ENCODE results near the gene DSCAML1.

DSCAML1 gene

DNA sequence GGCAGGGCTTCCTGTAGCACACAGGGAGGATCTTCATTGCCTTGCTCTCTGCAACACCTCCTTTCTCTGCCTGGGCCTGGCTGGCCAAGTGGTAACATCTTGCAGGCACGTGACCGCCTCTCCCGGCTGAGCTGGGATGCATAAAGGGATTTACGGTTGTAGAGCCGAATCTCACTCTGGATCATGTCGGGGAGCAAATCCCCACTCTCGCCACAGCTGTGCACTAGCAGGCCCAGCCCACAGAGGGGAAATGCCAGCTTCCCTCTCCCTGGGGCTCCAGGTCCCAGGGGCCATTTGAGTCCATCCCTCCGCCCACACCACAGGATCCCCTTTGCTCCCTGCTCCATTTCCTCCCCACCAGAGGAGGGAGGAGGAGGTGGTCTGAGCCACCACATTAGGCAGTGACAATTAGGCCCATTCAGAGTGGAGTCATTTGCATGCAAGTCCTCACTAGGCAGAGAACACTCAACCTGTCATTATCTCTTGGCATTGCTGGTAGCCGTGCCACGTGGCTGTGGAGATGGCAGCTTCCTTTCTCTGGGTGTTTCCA lies 196.7 kb downstream of the DSCAML1 start:
- DNase-seq: no peak
- Mint-ChIP-seq H3K36me3 (ENCODE audit: low read depth) (no peaks in the 10 kb centered on the region), H3K9me3 (no peaks in the 10 kb centered on the region), H3K27me3 (ENCODE audit: low read depth, poor library complexity) (peaks cover 42% of the 10 kb centered on the region), H3K4me1 (peaks cover 35% of the 10 kb centered on the region), H3K27ac (no peak overlapping the region), H3K4me3 (no peak overlapping the region)
- TF ChIP-seq, protein P1, sequence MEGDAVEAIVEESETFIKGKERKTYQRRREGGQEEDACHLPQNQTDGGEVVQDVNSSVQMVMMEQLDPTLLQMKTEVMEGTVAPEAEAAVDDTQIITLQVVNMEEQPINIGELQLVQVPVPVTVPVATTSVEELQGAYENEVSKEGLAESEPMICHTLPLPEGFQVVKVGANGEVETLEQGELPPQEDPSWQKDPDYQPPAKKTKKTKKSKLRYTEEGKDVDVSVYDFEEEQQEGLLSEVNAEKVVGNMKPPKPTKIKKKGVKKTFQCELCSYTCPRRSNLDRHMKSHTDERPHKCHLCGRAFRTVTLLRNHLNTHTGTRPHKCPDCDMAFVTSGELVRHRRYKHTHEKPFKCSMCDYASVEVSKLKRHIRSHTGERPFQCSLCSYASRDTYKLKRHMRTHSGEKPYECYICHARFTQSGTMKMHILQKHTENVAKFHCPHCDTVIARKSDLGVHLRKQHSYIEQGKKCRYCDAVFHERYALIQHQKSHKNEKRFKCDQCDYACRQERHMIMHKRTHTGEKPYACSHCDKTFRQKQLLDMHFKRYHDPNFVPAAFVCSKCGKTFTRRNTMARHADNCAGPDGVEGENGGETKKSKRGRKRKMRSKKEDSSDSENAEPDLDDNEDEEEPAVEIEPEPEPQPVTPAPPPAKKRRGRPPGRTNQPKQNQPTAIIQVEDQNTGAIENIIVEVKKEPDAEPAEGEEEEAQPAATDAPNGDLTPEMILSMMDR (IDR thresholded peaks at IDR 0.05): no peak

DNA sequence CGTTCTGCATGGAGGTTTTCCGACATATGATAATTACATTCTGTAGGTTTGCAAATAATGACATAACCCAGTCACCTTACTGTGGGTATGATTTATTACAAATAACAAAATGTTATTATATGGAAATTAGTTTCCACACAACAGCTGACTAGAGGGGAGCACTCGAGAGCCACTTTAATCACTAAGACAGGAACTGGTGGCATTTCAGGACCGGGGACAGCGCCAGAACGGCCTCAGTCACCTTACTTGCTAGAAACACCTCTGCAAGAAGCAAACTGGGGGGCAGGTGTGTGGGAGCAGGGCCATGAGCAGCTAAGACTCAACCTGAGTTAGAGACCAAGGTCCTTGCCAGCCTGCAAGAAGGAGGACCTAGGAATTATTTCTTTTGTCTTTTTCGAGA lies 199.9 kb downstream of the DSCAML1 start:
- peak; percentile 92 for DNase-seq
- Mint-ChIP-seq H3K9me3 (no peaks in the 10 kb centered on the region), H3K36me3 (ENCODE audit: low read depth) (no peaks in the 10 kb centered on the region), H3K4me3 (no peak overlapping the region), H3K27me3 (ENCODE audit: low read depth, poor library complexity) (peaks cover 49% of the 10 kb centered on the region), H3K4me1 (peaks cover 19% of the 10 kb centered on the region), H3K27ac (no peak overlapping the region)
- TF ChIP-seq, protein P1 (IDR thresholded peaks at IDR 0.05): no peak

DNA sequence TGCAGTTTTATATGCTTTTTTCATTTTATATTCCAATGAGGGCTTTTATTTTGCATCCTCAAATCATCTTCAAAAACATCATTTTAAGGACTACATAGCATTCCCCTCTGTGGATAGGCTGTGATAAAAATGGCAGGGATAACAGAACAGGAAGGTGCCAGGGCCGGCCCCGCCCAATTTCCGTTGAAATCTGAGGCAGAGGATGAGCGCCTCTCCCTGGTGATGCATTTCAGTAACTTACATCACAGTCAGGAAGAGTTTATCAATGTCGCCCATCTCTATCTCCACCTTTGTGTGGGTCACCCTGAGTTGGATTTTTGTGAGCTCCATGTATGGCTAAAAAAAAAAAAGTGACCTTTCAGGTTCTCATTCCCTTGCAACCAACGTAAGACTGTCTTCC lies 201.6 kb downstream of the DSCAML1 start:
- H3K27me3 Mint-ChIP-seq (ENCODE audit: low read depth, poor library complexity): peaks cover 49% of the 10 kb centered on the region
- peaks cover 6% of the 10 kb centered on the region for H3K4me1 Mint-ChIP-seq
- TF ChIP-seq, protein P1 (IDR thresholded peaks at IDR 0.05): no peak
- no peak overlapping the region for H3K4me3 Mint-ChIP-seq
- no peaks in the 10 kb centered on the region for H3K36me3 Mint-ChIP-seq (ENCODE audit: low read depth)
- no peaks in the 10 kb centered on the region for H3K9me3 Mint-ChIP-seq
- no peak for DNase-seq
- H3K27ac Mint-ChIP-seq: no peak overlapping the region

DNA sequence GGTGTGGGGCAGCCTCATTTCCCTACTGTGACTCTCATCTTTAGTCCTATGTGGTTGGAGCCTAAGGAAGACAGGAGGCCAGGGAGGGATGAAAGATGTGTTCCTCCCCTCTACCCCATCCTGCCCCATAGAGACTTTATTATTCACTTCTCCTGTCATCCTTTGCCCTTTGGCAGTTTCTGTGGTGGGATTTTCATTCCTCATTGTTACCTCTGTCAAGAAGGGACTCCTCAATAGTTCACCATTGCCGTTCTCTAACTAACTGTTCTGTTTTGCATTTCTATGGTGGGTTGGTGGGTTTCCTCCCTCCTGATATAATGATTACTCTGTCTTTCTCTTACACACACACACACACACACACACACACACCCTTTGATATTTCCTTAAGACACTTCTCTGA lies 202.3 kb downstream of the DSCAML1 start:
- H3K9me3 Mint-ChIP-seq: no peaks in the 10 kb centered on the region
- H3K4me1 Mint-ChIP-seq: no peaks in the 10 kb centered on the region
- H3K27me3 Mint-ChIP-seq (ENCODE audit: low read depth, poor library complexity): peaks cover 48% of the 10 kb centered on the region
- no peak overlapping the region for H3K4me3 Mint-ChIP-seq
- H3K36me3 Mint-ChIP-seq (ENCODE audit: low read depth): no peaks in the 10 kb centered on the region
- H3K27ac Mint-ChIP-seq: no peak overlapping the region
- TF ChIP-seq, protein P1 (IDR thresholded peaks at IDR 0.05): no peak
- DNase-seq: no peak

DNA sequence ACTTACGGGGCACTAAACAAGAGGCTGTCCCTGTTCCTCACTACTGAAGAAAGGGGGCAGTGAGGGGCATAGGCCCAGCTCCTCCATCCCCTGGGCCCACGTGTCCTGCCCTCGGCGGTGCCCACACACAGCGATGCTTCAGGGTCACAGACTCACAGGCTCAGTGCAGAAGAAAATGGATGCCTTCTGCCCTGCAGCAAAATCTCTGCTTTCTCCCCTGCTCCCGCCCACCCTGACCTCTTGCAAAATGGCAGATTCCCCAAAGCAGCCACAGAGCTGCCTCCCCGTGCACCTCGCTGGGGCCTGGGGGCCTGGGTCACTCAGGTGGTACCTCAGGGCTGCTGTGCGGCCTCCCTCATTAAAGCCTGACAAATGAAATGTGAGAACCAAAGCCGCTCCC lies 204.0 kb downstream of the DSCAML1 start:
- Mint-ChIP-seq H3K4me1 (no peaks in the 10 kb centered on the region), H3K4me3 (no peak overlapping the region), H3K27ac (no peak overlapping the region), H3K27me3 (ENCODE audit: low read depth, poor library complexity) (peaks cover 50% of the 10 kb centered on the region), H3K36me3 (ENCODE audit: low read depth) (no peaks in the 10 kb centered on the region), H3K9me3 (no peaks in the 10 kb centered on the region)
- no peak for DNase-seq
- TF ChIP-seq, protein P1 (IDR thresholded peaks at IDR 0.05): no peak

DNA sequence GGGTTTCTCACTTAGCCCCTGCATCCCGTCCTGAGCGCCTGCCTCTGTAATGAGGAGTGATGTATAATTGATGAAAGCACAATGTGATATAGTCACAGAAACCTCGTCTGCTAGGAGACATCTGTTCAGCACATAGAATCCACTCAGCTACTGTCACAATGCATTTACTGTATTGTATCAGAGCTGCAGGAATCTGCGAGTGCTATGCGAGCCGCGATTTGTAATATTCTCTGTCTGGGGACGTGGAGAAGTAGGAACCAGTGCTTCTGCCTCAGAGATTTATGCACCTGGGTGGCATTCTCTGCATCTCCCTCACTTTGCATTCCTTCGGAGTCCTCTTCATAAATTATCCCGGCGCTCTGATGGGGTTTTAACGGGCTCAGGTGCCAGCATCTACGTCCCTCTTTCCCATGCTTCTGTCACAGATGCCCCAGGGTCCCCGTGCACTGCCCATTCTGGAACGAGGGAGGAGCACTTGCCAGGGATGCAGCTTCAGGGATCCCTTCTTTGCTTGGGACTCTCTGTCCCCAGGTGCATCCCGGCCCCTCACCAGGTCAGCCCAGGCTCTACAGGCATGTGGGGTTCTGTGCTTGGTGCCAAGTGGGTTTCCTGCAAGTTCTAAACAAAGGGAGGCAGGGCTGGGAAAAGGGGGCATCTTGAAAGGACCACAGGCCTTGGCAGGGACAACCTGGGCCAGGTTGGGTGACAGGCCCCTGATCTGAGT lies 205.5 kb downstream of the DSCAML1 start:
- no peaks in the 10 kb centered on the region for H3K36me3 Mint-ChIP-seq (ENCODE audit: low read depth)
- no peaks in the 10 kb centered on the region for H3K4me1 Mint-ChIP-seq
- H3K4me3 Mint-ChIP-seq: no peak overlapping the region
- H3K27me3 Mint-ChIP-seq (ENCODE audit: low read depth, poor library complexity): peaks cover 53% of the 10 kb centered on the region
- no peaks in the 10 kb centered on the region for H3K9me3 Mint-ChIP-seq
- TF ChIP-seq, protein P1 (IDR thresholded peaks at IDR 0.05): no peak
- DNase-seq: no peak
- no peak overlapping the region for H3K27ac Mint-ChIP-seq
